ENCODE data around the gene BMX. TPM values are rescaled to one million over a fixed set of nuclear protein-coding genes. Genes with fewer than 3 reads are reported as not detected.

Gene BMX
- total RNA-seq, result 1 to 10 TPM; 1.3 to 8.0 (median 3.4) TPM

DNA sequence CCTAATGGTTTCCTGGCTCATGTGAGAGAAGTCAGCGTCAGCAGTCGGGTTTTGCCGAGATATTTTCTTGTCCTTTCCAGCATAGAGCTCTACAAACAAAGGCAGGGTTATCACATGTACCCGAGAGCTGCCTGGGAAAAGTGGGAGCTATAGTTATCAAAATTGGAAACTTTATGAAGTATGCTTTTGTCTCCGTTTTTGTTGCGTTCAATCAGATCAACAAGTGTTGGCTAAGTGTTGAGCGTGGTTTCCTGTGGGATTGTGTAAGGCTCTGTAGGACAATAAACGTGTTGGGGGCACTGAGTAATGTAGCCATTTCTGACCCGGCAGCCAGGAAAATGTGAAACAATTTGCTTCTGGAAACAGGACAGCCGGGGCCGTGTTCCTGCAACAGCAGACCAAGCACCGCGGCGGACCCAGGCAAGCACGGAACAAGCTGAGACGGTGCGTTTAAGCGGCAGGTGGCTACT lies at the start of gene BMX:
BMX (plus strand) TSS at position 311 of the 470 bp plus-strand sequence. CDS start 7,547 bp downstream, outside the sequence.
- no peak within 1 kb of the TSS for H3K4me3 ChIP-seq (replicated peaks in 1 of 3)
- no peak for DNase-seq
- H3K9me3 ChIP-seq, result no peaks in the 10 kb centered on the region
- intact Hi-C loops (cut with DNase I), result no loop called here
- 73 to 85% methylated on average over 18 of the region's 18 CpGs for WGBS, 2 donors
- H3K27me3 ChIP-seq, result no peaks in the 10 kb centered on the region
- TF ChIP-seq CTCF (IDR thresholded peaks at IDR 0.05) (no peak), POLR2A (IDR thresholded peaks at IDR 0.05) (no peak)
- H3K27ac ChIP-seq, result no peak within 1 kb of the TSS
- no peaks in the 10 kb centered on the region for H3K36me3 ChIP-seq
- no peaks in the 10 kb centered on the region for H3K4me1 ChIP-seq

DNA sequence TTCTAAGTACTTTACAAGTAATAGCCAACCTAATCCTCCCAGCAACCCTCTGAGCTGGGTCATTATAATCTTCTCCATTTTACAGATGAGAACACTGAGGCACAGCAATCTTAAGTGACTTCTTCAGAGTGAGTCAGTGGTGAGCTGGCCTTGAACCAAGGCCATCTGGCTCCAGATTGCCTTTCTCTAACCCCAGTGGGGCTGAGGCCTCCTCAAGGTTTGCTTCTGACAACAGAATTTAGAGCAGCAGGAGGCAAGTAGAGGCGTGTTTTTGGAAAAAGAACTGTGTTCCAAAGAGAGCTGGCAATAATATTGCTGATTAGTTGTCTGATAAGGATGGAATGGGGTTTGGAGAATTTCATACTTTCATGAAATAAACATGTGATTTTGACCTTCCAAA lies 48.7 kb upstream of the BMX start:
- no peak for TF ChIP-seq POLR2A (IDR thresholded peaks at IDR 0.05)
- TF ChIP-seq CTCF (IDR thresholded peaks at IDR 0.05), result no peak
- H3K4me1 ChIP-seq, result no peaks in the 10 kb centered on the region
- no peaks in the 10 kb centered on the region for H3K27me3 ChIP-seq
- H3K9me3 ChIP-seq, result no peaks in the 10 kb centered on the region
- no peak overlapping the region for H3K4me3 ChIP-seq (replicated peaks in 1 of 3)
- no peak for DNase-seq
- H3K27ac ChIP-seq, result no peak overlapping the region
- H3K36me3 ChIP-seq, result peaks cover 0 to 4% of the 10 kb centered on the region in 2 donors
- 38 to 92% methylated on average over 1 of the region's 1 CpG for WGBS, 2 donors
- intact Hi-C loops (cut with DNase I), result no loop called here

DNA sequence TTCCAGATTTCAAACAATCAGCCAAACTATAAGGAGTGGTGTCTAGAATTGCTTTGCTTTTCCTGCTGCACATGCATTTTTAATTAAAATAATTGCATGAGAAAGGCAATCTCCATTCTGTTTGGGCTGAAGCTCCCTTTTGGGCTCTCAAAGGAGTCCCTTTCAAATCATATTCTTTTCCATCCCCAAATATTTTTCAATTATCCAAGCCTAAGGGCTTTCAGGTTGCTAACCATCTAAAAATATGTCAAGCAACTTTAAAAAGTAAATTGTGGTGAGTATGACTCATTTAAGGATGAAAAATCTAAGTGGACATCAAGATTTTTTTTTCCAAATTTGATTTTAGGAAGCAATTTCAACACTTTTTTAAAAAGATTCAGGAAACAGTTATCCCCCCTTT lies 35.9 kb upstream of the BMX start:
- H3K9me3 ChIP-seq, result no peaks in the 10 kb centered on the region
- no peak overlapping the region for H3K27ac ChIP-seq
- DNase-seq, result no peak
- intact Hi-C loops (cut with DNase I), result loop anchor here (10.0 kb wide), 1 partner anchor 120 kb away; no protein-coding TSS in a partner anchor
- no peaks in the 10 kb centered on the region for H3K36me3 ChIP-seq
- no peaks in the 10 kb centered on the region for H3K27me3 ChIP-seq
- TF ChIP-seq CTCF (IDR thresholded peaks at IDR 0.05), result no peak
- TF ChIP-seq POLR2A (IDR thresholded peaks at IDR 0.05), result no peak
- H3K4me3 ChIP-seq (replicated peaks in 1 of 3), result no peak overlapping the region
- peaks cover 0 to 8% of the 10 kb centered on the region in 2 donors for H3K4me1 ChIP-seq

DNA sequence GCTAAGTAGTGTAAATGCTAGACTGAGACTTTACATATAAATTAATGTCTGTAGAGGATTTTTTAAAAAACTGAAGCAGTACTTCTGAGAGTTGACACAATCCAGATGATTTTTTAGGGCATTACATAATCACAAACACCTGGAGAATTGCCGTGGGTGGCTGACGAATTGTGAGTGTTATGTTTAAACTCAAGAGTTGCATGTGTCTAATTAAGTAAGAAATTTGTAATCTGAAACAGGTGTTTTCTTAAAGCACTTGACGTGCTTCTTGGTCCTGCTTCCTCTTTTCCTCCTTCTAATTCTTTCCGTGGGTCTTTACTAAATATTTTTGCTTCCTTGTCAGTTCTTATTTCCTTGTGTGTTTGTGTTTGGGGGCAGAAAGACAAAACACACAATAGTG lies 35.3 kb upstream of the BMX start:
- intact Hi-C loops (cut with DNase I), result loop anchor here (10.0 kb wide), 1 partner anchor 121 kb away; no protein-coding TSS in a partner anchor
- TF ChIP-seq POLR2A (IDR thresholded peaks at IDR 0.05), result no peak
- TF ChIP-seq CTCF (IDR thresholded peaks at IDR 0.05), result no peak
- Histone ChIP-seq H3K36me3 (no peaks in the 10 kb centered on the region), H3K9me3 (no peaks in the 10 kb centered on the region), H3K4me1 (peaks cover 0 to 8% of the 10 kb centered on the region in 2 donors), H3K27ac (no peak overlapping the region), H3K4me3 (replicated peaks in 1 of 3) (no peak overlapping the region), H3K27me3 (no peaks in the 10 kb centered on the region)
- 30 to 57% methylated on average over 4 of the region's 4 CpGs for WGBS, 2 donors
- DNase-seq, result no peak

GRCh38 chrX:15465896-15466651 lies 34.5 kb upstream of the BMX start:
- intact Hi-C loops (cut with DNase I), result loop anchor here (10.0 kb wide), 1 partner anchor 121 kb away; no protein-coding TSS in a partner anchor
- Histone ChIP-seq H3K27me3 (no peaks in the 10 kb centered on the region), H3K36me3 (no peaks in the 10 kb centered on the region), H3K4me1 (peaks cover 0 to 8% of the 10 kb centered on the region in 2 donors), H3K27ac (no peak overlapping the region), H3K9me3 (no peaks in the 10 kb centered on the region), H3K4me3 (replicated peaks in 1 of 3) (no peak overlapping the region)
- 86% methylated on average over 9 of the region's 9 CpGs for WGBS, 2 donors
- no peak for DNase-seq
- no peak for TF ChIP-seq POLR2A (IDR thresholded peaks at IDR 0.05)

Data from thyroid gland (tissue), 4 donors.